BE2C (cell line): ENCODE results near the gene CLASRP.
A peak's percentile ranks its signal among the peaks of the same experiment; 100 is the strongest.

ENCODE experiments used
- DNase-seq: peaks from one replicate; pipeline ENCODE4 v3.0.0-alpha.2; 2020
- H3K27me3 ChIP-seq: fragments of 250-450 bp; sonication (Bioruptor Pico); 2 replicates; pipeline ENCODE4 v1.5.1; 2020; ENCODE audit warnings: mild to moderate bottlenecking
- H3K36me3 ChIP-seq: fragments of 250-450 bp; sonication (Bioruptor Pico); 2 replicates; pipeline ENCODE4 v1.5.1; 2020; ENCODE audit warnings: mild to moderate bottlenecking
- H3K4me1 ChIP-seq: fragments of 250-450 bp; sonication (Bioruptor Pico); 2 replicates; pipeline ENCODE4 v1.5.1; 2020
- H3K4me3 ChIP-seq: 2 replicates; pipeline ENCODE4 v1.5.1; 2011; ENCODE audit warnings: low read depth, low read length
- H3K9me3 ChIP-seq: fragments of 250-450 bp; sonication (Bioruptor Pico); 2 replicates; pipeline ENCODE4 v1.5.1; 2020
- TF ChIP-seq, protein P1 (sequence below): IDR thresholded peaks from 2 replicates; pipeline ENCODE4 v1.5.1; 2012; ENCODE audit warnings: mild to moderate bottlenecking, low read depth, low read length

CLASRP gene

DNA sequence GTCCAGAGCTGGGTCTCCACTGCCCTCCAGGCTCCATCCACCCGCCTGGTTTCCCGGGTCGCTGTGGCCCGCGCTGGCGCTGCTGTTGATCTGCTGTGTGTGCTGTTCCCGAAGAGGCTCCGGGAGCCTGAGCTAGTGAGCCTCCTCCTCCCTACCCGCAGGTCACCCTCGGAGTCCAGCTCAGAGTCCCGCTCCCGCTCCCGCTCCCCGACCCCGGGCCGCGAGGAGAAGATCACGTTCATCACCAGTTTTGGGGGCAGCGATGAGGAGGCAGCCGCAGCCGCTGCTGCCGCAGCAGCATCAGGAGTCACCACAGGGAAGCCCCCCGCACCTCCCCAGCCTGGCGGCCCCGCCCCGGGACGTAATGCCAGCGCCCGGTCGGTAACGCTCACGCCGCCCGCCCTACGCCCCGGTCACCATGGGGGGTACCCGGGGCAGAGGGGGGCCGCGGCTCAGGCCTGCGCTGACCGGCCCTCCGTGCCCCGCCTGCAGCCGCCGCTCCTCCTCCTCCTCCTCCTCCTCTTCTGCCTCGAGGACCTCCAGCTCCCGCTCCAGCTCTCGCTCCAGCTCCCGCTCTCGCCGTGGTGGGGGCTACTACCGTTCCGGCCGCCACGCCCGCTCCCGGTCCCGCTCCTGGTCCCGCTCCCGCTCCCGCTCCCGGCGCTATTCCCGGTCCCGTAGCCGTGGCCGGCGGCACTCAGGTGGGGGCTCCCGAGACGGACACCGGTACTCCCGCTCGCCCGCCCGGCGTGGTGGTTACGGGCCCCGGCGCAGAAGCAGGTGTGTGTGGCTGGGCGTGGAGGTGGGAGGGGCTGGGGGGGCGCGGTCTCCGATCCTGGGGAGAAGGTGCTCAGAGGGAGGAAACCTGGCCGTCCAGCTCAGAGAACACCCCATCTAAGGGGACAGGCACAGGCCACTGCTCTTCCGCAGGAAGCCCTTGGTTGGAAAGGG is 25.3 kb downstream of the CLASRP start:
- TF ChIP-seq, protein P1, sequence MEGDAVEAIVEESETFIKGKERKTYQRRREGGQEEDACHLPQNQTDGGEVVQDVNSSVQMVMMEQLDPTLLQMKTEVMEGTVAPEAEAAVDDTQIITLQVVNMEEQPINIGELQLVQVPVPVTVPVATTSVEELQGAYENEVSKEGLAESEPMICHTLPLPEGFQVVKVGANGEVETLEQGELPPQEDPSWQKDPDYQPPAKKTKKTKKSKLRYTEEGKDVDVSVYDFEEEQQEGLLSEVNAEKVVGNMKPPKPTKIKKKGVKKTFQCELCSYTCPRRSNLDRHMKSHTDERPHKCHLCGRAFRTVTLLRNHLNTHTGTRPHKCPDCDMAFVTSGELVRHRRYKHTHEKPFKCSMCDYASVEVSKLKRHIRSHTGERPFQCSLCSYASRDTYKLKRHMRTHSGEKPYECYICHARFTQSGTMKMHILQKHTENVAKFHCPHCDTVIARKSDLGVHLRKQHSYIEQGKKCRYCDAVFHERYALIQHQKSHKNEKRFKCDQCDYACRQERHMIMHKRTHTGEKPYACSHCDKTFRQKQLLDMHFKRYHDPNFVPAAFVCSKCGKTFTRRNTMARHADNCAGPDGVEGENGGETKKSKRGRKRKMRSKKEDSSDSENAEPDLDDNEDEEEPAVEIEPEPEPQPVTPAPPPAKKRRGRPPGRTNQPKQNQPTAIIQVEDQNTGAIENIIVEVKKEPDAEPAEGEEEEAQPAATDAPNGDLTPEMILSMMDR: no peak
- no peak for DNase-seq
- no peak overlapping the region for H3K4me3 ChIP-seq
- no peaks in the 10 kb centered on the region for H3K27me3 ChIP-seq
- no peaks in the 10 kb centered on the region for H3K4me1 ChIP-seq
- H3K9me3 ChIP-seq: no peaks in the 10 kb centered on the region
- H3K36me3 ChIP-seq: peaks cover 81% of the 10 kb centered on the region

- Histone ChIP-seq H3K27me3 (no peaks in the 10 kb centered on the region), H3K4me1 (no peaks in the 10 kb centered on the region), H3K4me3 (no peak overlapping the region), H3K9me3 (no peaks in the 10 kb centered on the region), H3K36me3 (peaks cover 78% of the 10 kb centered on the region)
- TF ChIP-seq, protein P1: no peak
- DNase-seq: no peak
Observed at GRCh38 chr19:45066921-45067661, 28.2 kb downstream of the CLASRP start.

DNA sequence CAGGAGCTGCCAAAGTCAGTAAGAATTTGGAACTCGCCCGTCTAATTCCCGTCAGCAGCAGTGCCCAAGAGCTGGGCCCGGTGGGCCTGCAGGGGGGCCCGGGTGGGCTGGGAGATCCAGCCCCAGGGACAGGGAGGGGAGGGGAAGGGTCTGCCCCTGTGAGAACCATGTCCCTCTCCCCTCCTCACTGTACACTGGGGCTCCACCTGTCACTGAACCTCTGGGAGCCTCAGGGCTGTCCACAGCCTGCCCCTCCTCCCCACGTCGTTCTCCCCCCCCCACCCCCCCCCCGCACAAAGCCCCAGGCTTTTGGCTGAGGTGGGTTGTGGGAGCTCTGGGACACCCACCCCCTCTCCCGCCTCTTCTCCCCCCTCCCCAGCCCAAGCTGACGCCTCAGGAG is 29.2 kb downstream of the CLASRP start:
- Histone ChIP-seq H3K9me3 (no peaks in the 10 kb centered on the region), H3K4me1 (no peaks in the 10 kb centered on the region), H3K27me3 (no peaks in the 10 kb centered on the region), H3K36me3 (peaks cover 78% of the 10 kb centered on the region), H3K4me3 (no peak overlapping the region)
- DNase-seq: no peak
- TF ChIP-seq, protein P1: no peak

GRCh38 chr19:45069056-45069455 is 30.2 kb downstream of the CLASRP start:
- no peak overlapping the region for H3K4me3 ChIP-seq

GRCh38 chr19:45070214-45070613 is 31.4 kb downstream of the CLASRP start:
- DNase-seq: no peak
- Histone ChIP-seq H3K36me3 (peaks cover 63% of the 10 kb centered on the region), H3K27me3 (no peaks in the 10 kb centered on the region), H3K9me3 (no peaks in the 10 kb centered on the region), H3K4me1 (peaks cover 4% of the 10 kb centered on the region; the same call in 1 of the 2 replicates), H3K4me3 (no peak overlapping the region)
- TF ChIP-seq, protein P1: no peak

More at GRCh38 chr19:45069056-45069455, 30.2 kb downstream of the CLASRP start:
- TF ChIP-seq, protein P1: no peak
- no peaks in the 10 kb centered on the region for H3K4me1 ChIP-seq
- DNase-seq: peak; percentile 46
- no peaks in the 10 kb centered on the region for H3K9me3 ChIP-seq
- peaks cover 72% of the 10 kb centered on the region for H3K36me3 ChIP-seq
- H3K27me3 ChIP-seq: no peaks in the 10 kb centered on the region
